Neural progenitor cell (in vitro differentiated cells): Measurements from ENCODE around the gene DDX31.

ENCODE experiments used
- EZH2 ChIP-seq: fragments of 200-600 bp; sonication (generic); IDR thresholded peaks from 2 replicates; pipeline ENCODE4 v1.6.1; 2017; ENCODE audit warnings: antibody characterized with exemption, mild to moderate bottlenecking, moderate library complexity
- EZH2phosphoT487 ChIP-seq: fragments of 200-600 bp; sonication (generic); IDR thresholded peaks from 2 replicates; pipeline ENCODE4 v1.6.1; 2017; ENCODE audit warnings: antibody characterized with exemption
- TF ChIP-seq, protein P1 (sequence below): fragments of 200-600 bp; sonication (generic); IDR thresholded peaks from 2 replicates; pipeline ENCODE4 v1.5.1; 2017; ENCODE audit warnings: antibody characterized with exemption, mild to moderate bottlenecking

DNA sequence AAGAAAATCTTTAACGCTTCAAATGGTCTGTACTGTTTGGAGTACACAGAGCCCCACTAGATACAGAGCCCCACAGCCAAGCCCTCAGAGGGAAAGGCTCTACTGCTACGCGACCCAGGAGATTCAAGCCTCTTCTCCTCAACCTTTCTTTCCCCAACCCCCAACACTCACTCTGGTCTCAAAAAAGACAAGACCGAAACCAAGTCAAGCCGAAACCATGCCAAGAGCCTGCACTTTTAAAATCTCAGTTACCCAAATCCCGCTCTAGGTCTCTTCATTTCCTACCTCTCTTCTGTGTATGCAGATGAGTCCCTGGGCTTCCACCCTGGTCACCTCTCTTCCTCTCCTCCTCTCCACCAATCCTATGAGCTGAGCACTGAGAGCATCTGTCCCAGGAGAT lies 55.5 kb downstream of the DDX31 start:
- TF ChIP-seq, protein P1, sequence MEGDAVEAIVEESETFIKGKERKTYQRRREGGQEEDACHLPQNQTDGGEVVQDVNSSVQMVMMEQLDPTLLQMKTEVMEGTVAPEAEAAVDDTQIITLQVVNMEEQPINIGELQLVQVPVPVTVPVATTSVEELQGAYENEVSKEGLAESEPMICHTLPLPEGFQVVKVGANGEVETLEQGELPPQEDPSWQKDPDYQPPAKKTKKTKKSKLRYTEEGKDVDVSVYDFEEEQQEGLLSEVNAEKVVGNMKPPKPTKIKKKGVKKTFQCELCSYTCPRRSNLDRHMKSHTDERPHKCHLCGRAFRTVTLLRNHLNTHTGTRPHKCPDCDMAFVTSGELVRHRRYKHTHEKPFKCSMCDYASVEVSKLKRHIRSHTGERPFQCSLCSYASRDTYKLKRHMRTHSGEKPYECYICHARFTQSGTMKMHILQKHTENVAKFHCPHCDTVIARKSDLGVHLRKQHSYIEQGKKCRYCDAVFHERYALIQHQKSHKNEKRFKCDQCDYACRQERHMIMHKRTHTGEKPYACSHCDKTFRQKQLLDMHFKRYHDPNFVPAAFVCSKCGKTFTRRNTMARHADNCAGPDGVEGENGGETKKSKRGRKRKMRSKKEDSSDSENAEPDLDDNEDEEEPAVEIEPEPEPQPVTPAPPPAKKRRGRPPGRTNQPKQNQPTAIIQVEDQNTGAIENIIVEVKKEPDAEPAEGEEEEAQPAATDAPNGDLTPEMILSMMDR, result no peak
- TF ChIP-seq EZH2, result no peak
- TF ChIP-seq EZH2phosphoT487, result no peak
